Uterus (tissue), 4 donors: Measurements from ENCODE around the gene STEEP1. TPM values are rescaled to one million over a fixed set of nuclear protein-coding genes. Genes with fewer than 3 reads are reported as not detected.

ENCODE experiments used
- DNase-seq, 2 donors: peaks; one replicate each; pipeline ENCODE4 v3.0.0-alpha.2; 2019 to 2020
- H3K27ac ChIP-seq, 2 donors: fragments of 200-600 bp; sonication (generic); 1 replicate in 1 of 2; 2 replicates in 1 of 2; pipeline ENCODE4 v1.5.1; 2016 to 2018
- H3K27me3 ChIP-seq, 2 donors: fragments of 200-600 bp; sonication (generic); one replicate each; pipeline ENCODE4 v1.5.1; 2018 to 2019; ENCODE audit warnings: control low read depth in 1 of 2
- H3K36me3 ChIP-seq, 2 donors: fragments of 200-600 bp; sonication (generic); one replicate each; pipeline ENCODE4 v1.5.1; 2019; ENCODE audit warnings: control low read depth in 1 of 2
- H3K4me1 ChIP-seq, 2 donors: fragments of 200-600 bp; sonication (generic); one replicate each; pipeline ENCODE4 v1.5.1; 2018 to 2019; ENCODE audit warnings: control low read depth in 1 of 2
- H3K4me3 ChIP-seq, 2 donors: fragments of 200-600 bp; sonication (generic); 1 replicate in 1 of 2; 2 replicates in 1 of 2; pipeline ENCODE4 v1.5.1; 2018 to 2019; ENCODE audit warnings: mild to moderate bottlenecking in 1 of 2
- H3K9me3 ChIP-seq, 2 donors: fragments of 200-600 bp; sonication (generic); one replicate each; pipeline ENCODE4 v1.5.1; 2019; ENCODE audit warnings: control low read depth in 1 of 2
- CTCF ChIP-seq, 4 experiments: fragments of 200-600 bp in 2 of 4; fragments of 450-650 bp in 2 of 4; sonication (generic) in 2 of 4; IDR thresholded peaks; one replicate each; pipeline ENCODE4 v1.5.1; 2016 to 2019; ENCODE audit warnings: antibody characterized with exemption in 4 of 4, mild to moderate bottlenecking in 2 of 4, moderate library complexity in 1 of 4
- POLR2A ChIP-seq, 2 donors: fragments of 450-650 bp; IDR thresholded peaks; one replicate each; pipeline ENCODE4 v1.6.1; 2016; ENCODE audit warnings: antibody characterized with exemption in 2 of 2, mild to moderate bottlenecking in 1 of 2, moderate library complexity in 1 of 2
- intact Hi-C: fragments of 100-400 bp; cut with DNase I; formaldehyde crosslinking; loops from one replicate; pipeline ENCODE4 v1.15.1; 2023; ENCODE audit warnings: low total_unique reads
- total RNA-seq, 4 donors: library from RNA; depleted of rRNA in 3 of 4; stranded (reverse); fragments of >200 nt in 3 of 4; gene quantifications; one replicate each; pipeline versions ENCODE4 v1.1.0 to v1.2.4, GENCODE V29; 2014 to 2023
- donor health status: DM: yes; HTN: yes; CAD: no.

STEEP1 gene
- total RNA-seq, 4 donors from 2014 or later = 1.2 to 47.0 (median 11.5) TPM

GRCh38 chrX:119539872-119540271 lies 25.3 kb downstream of the STEEP1 start:
- intact Hi-C loops = no loop called here
- no peak for TF ChIP-seq POLR2A (IDR thresholded peaks at IDR 0.05)
- no peak for TF ChIP-seq CTCF (IDR thresholded peaks at IDR 0.05)
- Histone ChIP-seq H3K9me3 (no peaks in the 10 kb centered on the region), H3K36me3 (no peaks in the 10 kb centered on the region), H3K4me3 (no peak overlapping the region), H3K27me3 (no peaks in the 10 kb centered on the region), H3K4me1 (no peaks in the 10 kb centered on the region), H3K27ac (no peak overlapping the region)
- no peak for DNase-seq

- intact Hi-C loops = no loop called here
- Histone ChIP-seq H3K4me3 (no peak overlapping the region), H3K27me3 (no peaks in the 10 kb centered on the region), H3K4me1 (no peaks in the 10 kb centered on the region), H3K27ac (no peak overlapping the region), H3K36me3 (no peaks in the 10 kb centered on the region), H3K9me3 (no peaks in the 10 kb centered on the region)
- DNase-seq = no peak
- no peak for TF ChIP-seq CTCF (IDR thresholded peaks at IDR 0.05)
- TF ChIP-seq POLR2A (IDR thresholded peaks at IDR 0.05) = no peak
Measured at GRCh38 chrX:119537487-119537886, 27.7 kb downstream of the STEEP1 start.

DNA sequence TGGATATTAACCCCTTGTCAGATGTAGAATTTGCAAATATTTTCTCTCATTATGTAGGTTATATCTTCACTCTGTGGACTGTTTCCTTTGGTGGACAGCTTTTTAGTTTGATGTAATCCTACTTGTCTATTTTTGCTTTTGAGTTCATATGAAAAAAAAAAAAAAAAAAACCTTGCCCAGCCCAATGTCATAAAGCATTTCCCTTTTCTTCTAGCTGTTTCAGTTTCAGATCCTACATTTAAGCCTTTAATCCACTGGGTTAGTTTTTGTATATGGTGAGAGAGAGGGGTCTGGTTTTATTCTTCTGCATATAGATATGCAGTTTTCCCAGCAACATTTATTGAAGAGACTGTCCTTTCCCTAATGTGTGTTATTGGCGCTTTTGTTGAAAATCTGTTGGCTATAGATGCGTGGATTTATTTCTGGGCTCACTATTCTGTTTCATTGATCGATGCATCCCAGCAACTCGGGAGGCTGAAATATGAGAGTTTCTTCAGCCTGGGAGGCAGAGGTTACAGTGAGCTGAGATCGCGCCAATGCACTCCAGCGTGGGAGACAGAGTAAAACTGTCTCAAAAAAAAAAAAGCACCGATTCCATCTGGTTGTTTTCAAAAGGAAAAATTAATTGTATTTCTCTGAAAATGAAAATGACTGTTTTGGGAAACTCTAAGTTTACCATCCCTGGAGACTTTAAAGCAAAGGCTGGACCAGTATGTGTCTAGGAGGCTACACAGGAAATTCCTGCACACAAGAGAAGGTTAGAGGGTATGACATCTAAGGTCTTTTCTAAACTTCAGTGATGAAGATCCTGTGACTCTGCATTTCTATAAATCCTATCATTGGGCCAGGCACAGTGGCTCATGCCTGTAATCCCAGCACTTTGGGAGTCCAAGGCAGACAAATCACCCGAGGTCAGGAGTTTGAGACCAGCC lies 35.6 kb downstream of the STEEP1 start:
- no peak overlapping the region for H3K4me3 ChIP-seq
- H3K9me3 ChIP-seq = no peaks in the 10 kb centered on the region
- no peaks in the 10 kb centered on the region for H3K27me3 ChIP-seq
- TF ChIP-seq POLR2A (IDR thresholded peaks at IDR 0.05) = no peak
- TF ChIP-seq CTCF (IDR thresholded peaks at IDR 0.05) = no peak
- no peaks in the 10 kb centered on the region for H3K4me1 ChIP-seq
- no peak overlapping the region for H3K27ac ChIP-seq
- H3K36me3 ChIP-seq = no peaks in the 10 kb centered on the region
- DNase-seq = peak in 1 of 2 donors; percentile 18
- intact Hi-C loops = no loop called here

GRCh38 chrX:119523664-119524184 lies 41.5 kb downstream of the STEEP1 start:
- H3K4me1 ChIP-seq = no peaks in the 10 kb centered on the region
- no peak overlapping the region for H3K4me3 ChIP-seq
- H3K27me3 ChIP-seq = no peaks in the 10 kb centered on the region
- no peak overlapping the region for H3K27ac ChIP-seq
- no peak for DNase-seq
- TF ChIP-seq POLR2A (IDR thresholded peaks at IDR 0.05) (no peak), CTCF (IDR thresholded peaks at IDR 0.05) (no peak)
- intact Hi-C loops = no loop called here
- no peaks in the 10 kb centered on the region for H3K9me3 ChIP-seq
- no peaks in the 10 kb centered on the region for H3K36me3 ChIP-seq

GRCh38 chrX:119521246-119521645 lies 44.0 kb downstream of the STEEP1 start:
- intact Hi-C loops = no loop called here
- Histone ChIP-seq H3K27me3 (no peaks in the 10 kb centered on the region), H3K4me3 (no peak overlapping the region), H3K4me1 (no peaks in the 10 kb centered on the region), H3K9me3 (no peaks in the 10 kb centered on the region), H3K27ac (no peak overlapping the region), H3K36me3 (no peaks in the 10 kb centered on the region)
- DNase-seq = no peak
- TF ChIP-seq CTCF (IDR thresholded peaks at IDR 0.05) (no peak), POLR2A (IDR thresholded peaks at IDR 0.05) (no peak)
